ENCODE results near the gene NOTCH2.
"Not testable (repeated sequence)": the region's sequence is repeated elsewhere in the genome, so short reads cannot be mapped to it uniquely, and the experiment has no call there.

Gene NOTCH2

DNA sequence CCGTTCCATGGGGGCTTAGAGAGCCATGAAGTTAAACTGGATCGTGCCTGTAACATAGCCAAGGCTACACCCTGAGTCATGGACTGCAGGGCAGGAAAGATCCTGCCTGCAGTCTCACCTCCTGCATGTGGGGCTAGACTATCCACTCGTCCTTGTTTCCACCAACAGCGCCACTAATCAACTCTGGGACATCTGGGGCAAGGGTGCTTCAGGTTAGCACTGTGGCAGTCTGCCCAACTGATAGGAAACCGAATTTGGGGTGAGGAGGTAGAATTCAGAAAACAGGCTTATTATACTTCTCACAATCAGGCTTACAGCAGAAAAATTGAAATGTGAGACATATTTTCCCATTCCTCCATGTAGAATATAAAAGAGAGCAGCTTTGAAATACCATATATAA, 88.0 kb downstream of the NOTCH2 start:
- DNase-seq, result no peak
- TF ChIP-seq EZH2phosphoT487 (IDR thresholded peaks at IDR 0.05; ENCODE audit: low read length) (no peak), EZH2 (optimal IDR thresholded peaks at IDR 0.05; ENCODE audit: low read depth, low read length) (no peak)
- TF ChIP-seq, protein P1, sequence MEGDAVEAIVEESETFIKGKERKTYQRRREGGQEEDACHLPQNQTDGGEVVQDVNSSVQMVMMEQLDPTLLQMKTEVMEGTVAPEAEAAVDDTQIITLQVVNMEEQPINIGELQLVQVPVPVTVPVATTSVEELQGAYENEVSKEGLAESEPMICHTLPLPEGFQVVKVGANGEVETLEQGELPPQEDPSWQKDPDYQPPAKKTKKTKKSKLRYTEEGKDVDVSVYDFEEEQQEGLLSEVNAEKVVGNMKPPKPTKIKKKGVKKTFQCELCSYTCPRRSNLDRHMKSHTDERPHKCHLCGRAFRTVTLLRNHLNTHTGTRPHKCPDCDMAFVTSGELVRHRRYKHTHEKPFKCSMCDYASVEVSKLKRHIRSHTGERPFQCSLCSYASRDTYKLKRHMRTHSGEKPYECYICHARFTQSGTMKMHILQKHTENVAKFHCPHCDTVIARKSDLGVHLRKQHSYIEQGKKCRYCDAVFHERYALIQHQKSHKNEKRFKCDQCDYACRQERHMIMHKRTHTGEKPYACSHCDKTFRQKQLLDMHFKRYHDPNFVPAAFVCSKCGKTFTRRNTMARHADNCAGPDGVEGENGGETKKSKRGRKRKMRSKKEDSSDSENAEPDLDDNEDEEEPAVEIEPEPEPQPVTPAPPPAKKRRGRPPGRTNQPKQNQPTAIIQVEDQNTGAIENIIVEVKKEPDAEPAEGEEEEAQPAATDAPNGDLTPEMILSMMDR (IDR thresholded peaks at IDR 0.05; ENCODE audit: low read length), result no peak
- no peak overlapping the region for H3K27ac ChIP-seq (ENCODE audit: low read length)

DNA sequence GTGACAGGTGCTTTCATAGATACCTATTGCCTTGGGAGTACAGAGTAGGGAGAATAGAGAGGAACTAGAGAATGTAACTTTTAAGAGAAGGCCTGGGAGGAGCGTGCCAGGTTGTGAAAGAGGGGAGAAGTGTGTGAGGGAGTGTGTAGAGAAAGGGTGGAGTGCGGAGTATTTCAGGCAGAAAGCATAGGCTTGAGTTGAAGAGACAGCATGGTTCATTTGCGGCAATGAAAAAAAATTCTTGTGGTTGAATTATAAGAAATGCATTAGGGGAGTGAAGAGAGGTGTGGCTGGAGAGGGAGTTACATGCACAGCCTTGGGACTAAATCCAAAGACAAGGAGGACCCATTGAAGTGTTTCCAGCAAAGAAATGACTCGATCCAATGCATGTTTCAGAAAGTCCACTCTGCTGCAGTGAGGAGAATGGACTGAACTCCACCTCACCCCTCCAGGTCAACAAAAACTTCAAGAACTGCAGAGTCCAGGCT, 91.4 kb downstream of the NOTCH2 start:
- no peaks in the 10 kb centered on the region for H3K9me2 ChIP-seq (replicated peaks; ENCODE audit: insufficient read depth, low read length)
- H3K36me3 ChIP-seq (replicated peaks; ENCODE audit: insufficient read depth, low read length), result no peaks in the 10 kb centered on the region
- no peaks in the 10 kb centered on the region for H3K9me3 ChIP-seq (replicated peaks; ENCODE audit: insufficient read depth, low read length)
- no peaks in the 10 kb centered on the region for H4K20me1 ChIP-seq (ENCODE audit: insufficient read depth, low read length)
- no peak overlapping the region for H3K4me3 ChIP-seq (ENCODE audit: low read length)
- H3K4me1 ChIP-seq (ENCODE audit: low read length), result peaks cover 3% of the 10 kb centered on the region; the same call in 1 of the 2 replicates
- TF ChIP-seq, protein P1 (IDR thresholded peaks at IDR 0.05; ENCODE audit: low read length), result no peak
- TF ChIP-seq EZH2phosphoT487 (IDR thresholded peaks at IDR 0.05; ENCODE audit: low read length) (no peak), EZH2 (optimal IDR thresholded peaks at IDR 0.05; ENCODE audit: low read depth, low read length) (no peak)
- no peaks in the 10 kb centered on the region for H3F3A ChIP-seq (ENCODE audit: insufficient read depth, low read length)
- H3K79me2 ChIP-seq (ENCODE audit: low read length), result no peaks in the 10 kb centered on the region
- H3K9ac ChIP-seq (ENCODE audit: low read length), result no peak overlapping the region
- no peaks in the 10 kb centered on the region for H3K27me3 ChIP-seq (replicated peaks; ENCODE audit: insufficient read depth, low read length)
- H2AFZ ChIP-seq (ENCODE audit: low read length), result no peak overlapping the region
- H3K4me2 ChIP-seq (ENCODE audit: low read depth, low read length), result no peak overlapping the region
- no peak for DNase-seq
- H3K27ac ChIP-seq (ENCODE audit: low read length), result no peak overlapping the region

More for the DNA sequence above, 88.0 kb downstream of the NOTCH2 start:
- H3K4me2 ChIP-seq (ENCODE audit: low read depth, low read length), result no peak overlapping the region
- no peaks in the 10 kb centered on the region for H4K20me1 ChIP-seq (ENCODE audit: insufficient read depth, low read length)
- H3K79me2 ChIP-seq (ENCODE audit: low read length), result no peaks in the 10 kb centered on the region
- no peak overlapping the region for H2AFZ ChIP-seq (ENCODE audit: low read length)
- no peaks in the 10 kb centered on the region for H3K9me2 ChIP-seq (replicated peaks; ENCODE audit: insufficient read depth, low read length)
- H3F3A ChIP-seq (ENCODE audit: insufficient read depth, low read length), result no peaks in the 10 kb centered on the region
- H3K36me3 ChIP-seq (replicated peaks; ENCODE audit: insufficient read depth, low read length), result no peaks in the 10 kb centered on the region
- no peak overlapping the region for H3K4me3 ChIP-seq (ENCODE audit: low read length)
- H3K9me3 ChIP-seq (replicated peaks; ENCODE audit: insufficient read depth, low read length), result no peaks in the 10 kb centered on the region
- H3K27me3 ChIP-seq (replicated peaks; ENCODE audit: insufficient read depth, low read length), result no peaks in the 10 kb centered on the region
- H3K9ac ChIP-seq (ENCODE audit: low read length), result no peak overlapping the region
- H3K4me1 ChIP-seq (ENCODE audit: low read length), result no peaks in the 10 kb centered on the region

DNA sequence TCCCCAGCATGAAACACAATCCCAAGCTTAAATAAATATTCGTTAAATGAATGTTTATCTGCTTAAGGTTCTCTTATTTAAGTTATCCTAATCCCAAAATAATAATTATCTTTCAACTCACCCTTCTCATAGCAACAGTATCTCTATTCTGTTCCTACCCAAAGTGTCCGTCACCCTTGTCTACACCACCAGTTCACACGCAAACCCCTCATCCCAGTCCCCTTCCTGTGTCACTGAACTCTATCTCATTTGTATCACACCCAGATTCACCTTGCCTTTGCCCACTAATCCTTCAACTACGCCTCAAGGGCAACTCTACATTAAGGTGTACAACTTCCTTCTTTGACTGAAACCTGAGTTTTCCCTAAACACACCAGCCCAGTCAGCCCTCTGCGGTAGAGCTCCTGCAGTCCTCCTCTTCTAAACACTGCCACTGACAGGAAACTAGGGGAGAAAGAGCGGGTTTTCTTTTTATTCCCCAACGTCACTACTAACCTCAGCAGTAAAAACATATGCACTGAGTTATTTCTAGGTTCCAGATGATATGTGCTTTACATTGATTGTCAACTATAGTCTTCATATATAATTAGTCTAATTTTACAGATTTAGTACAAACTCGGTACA, 92.2 kb downstream of the NOTCH2 start:
- not testable (repeated sequence) for H3K4me2 ChIP-seq (ENCODE audit: low read depth, low read length); H3F3A ChIP-seq (ENCODE audit: insufficient read depth, low read length); H3K27me3 ChIP-seq (replicated peaks; ENCODE audit: insufficient read depth, low read length); H3K9me3 ChIP-seq (replicated peaks; ENCODE audit: insufficient read depth, low read length); H4K20me1 ChIP-seq (ENCODE audit: insufficient read depth, low read length); H3K27ac ChIP-seq (ENCODE audit: low read length); H3K79me2 ChIP-seq (ENCODE audit: low read length); H3K4me3 ChIP-seq (ENCODE audit: low read length); H3K4me1 ChIP-seq (ENCODE audit: low read length); H2AFZ ChIP-seq (ENCODE audit: low read length); DNase-seq; H3K36me3 ChIP-seq (replicated peaks; ENCODE audit: insufficient read depth, low read length); H3K9me2 ChIP-seq (replicated peaks; ENCODE audit: insufficient read depth, low read length); H3K9ac ChIP-seq (ENCODE audit: low read length)

DNA sequence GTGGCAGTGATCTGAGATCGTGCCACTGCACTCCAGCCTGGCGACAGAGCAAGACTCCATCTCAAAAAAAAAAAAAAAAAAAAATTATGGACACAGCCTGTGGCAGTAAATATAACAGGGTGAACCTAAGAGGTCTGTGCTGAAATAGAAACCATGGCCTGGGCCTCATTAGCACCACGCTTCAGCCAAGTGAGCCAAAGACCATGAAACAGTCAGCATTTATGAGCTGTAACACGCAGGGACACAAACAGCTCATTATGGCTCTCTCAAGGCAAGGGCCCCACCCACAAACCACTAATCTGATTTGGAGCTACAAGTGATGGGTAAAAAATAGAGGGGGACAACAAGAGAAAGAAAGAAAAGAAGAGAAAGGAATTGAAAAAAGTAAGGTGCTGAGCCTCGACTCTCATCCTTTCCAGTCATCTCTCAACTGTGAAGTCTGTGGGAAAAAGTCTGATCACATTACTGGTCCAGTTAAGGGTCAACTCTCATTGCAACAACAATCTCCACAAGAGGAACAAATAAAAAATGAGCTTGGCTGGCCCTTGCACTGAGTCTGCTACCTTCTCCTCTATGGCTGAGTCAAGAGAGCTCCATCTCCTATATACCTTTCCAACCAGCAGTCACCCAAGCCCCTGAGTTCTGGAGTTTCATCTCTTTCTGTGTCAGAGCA, 93.7 kb downstream of the NOTCH2 start:
- H3K9me3 ChIP-seq (replicated peaks; ENCODE audit: insufficient read depth, low read length); H3K36me3 ChIP-seq (replicated peaks; ENCODE audit: insufficient read depth, low read length); H4K20me1 ChIP-seq (ENCODE audit: insufficient read depth, low read length); H2AFZ ChIP-seq (ENCODE audit: low read length); H3K9me2 ChIP-seq (replicated peaks; ENCODE audit: insufficient read depth, low read length); H3K9ac ChIP-seq (ENCODE audit: low read length); H3F3A ChIP-seq (ENCODE audit: insufficient read depth, low read length); DNase-seq; H3K27me3 ChIP-seq (replicated peaks; ENCODE audit: insufficient read depth, low read length); H3K4me2 ChIP-seq (ENCODE audit: low read depth, low read length); H3K4me3 ChIP-seq (ENCODE audit: low read length); H3K79me2 ChIP-seq (ENCODE audit: low read length); H3K27ac ChIP-seq (ENCODE audit: low read length): not testable (repeated sequence)
- H3K4me1 ChIP-seq (ENCODE audit: low read length), result peaks cover 10% of the 10 kb centered on the region
